Measurements from ENCODE around the gene CASQ2. TPM values are rescaled to one million over a fixed set of nuclear protein-coding genes. Genes with fewer than 3 reads are reported as not detected.

CASQ2 gene
- not detected in 2 replicates for total RNA-seq

GRCh38 chr1:115768549-115768948 lies at the start of gene CASQ2:
CASQ2 (minus strand) TSS chr1:115768714; CDS start chr1:115768541, 173 bp downstream.
- intact Hi-C loops (cut with micrococcal nuclease), result no loop called here

- intact Hi-C loops (cut with micrococcal nuclease), result no loop called here
Measured at GRCh38 chr1:115815694-115816093, 47.2 kb upstream of the CASQ2 start.

- intact Hi-C loops (cut with micrococcal nuclease), result no loop called here
Measured at GRCh38 chr1:115814685-115815398, 46.3 kb upstream of the CASQ2 start.

- intact Hi-C loops (cut with micrococcal nuclease), result no loop called here
Measured at GRCh38 chr1:115813727-115814126, 45.2 kb upstream of the CASQ2 start.

DNA sequence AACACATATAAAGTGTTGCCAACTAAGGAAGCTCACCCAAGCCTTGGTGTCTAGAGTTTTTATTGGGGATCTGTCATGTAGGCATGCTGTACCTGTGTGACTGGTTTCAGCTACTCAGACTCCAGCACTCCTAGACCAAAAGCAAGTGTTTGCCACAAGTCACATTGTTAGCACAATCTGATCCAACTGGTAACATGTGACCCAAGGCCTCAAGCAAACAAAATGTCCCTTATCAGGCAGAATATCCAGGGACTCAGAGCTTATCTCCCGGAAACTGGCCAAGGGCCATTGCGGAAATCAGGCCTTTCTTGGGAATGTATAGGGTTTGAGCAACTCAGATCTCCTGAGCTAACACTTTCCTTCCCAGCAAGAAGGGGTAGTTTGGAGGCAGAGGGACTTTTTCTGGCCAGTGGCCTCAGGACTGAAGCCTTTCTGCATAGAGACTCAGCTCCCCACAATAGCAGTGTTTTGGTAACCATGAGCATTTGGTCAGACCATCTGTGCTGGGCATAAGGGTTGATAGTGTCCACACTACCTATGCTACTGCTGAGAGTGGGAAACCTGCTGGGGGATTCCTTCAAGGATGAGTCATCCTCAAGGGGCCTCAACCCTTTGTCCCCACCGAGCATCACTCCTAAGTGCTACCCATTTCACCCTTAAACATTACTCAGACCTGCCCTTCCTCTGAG lies 42.8 kb upstream of the CASQ2 start:
- intact Hi-C loops (cut with micrococcal nuclease), result no loop called here

GRCh38 chr1:115810609-115811008 lies 42.1 kb upstream of the CASQ2 start:
- intact Hi-C loops (cut with micrococcal nuclease), result no loop called here

- intact Hi-C loops (cut with micrococcal nuclease), result no loop called here
Measured at GRCh38 chr1:115809847-115810246, 41.3 kb upstream of the CASQ2 start.

DNA sequence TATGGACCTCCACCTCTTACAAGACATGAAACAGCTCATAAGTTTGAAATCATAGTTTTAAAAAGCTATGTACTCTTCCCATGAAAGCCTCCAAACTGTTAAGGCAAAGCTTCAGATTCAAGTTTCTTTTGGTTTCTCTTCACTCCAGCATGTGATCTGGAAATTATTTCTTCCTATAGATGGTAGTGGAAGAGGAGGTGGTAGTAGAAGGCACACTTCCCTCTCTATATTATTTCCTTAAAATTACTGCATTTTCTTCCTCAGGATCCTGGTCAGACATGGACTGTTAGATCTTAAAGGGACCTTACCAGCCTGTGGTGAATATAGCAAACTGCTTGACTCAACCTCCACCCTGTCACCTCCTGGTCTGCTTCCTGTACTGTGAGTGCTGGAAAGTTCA lies 40.6 kb upstream of the CASQ2 start:
- intact Hi-C loops (cut with micrococcal nuclease), result no loop called here

DNA sequence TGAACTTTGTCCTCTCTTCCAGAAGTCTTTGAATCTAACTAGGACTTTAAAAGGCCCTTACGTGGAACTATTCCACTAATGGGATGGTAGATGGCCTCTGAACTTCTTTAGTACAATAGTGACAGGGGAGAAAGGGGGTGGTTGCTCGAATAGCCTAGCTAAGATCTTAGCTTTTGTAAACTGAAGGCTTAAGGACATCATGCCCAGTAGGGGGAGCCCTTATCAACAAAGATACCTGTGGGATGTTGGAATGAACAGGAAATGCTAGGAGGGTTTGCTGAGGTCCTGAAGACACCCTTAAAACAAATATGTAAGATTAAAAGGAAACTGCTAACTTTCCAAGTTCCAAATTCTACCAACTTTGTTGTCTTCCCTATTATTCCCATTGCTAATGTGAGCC lies 39.2 kb upstream of the CASQ2 start:
- intact Hi-C loops (cut with micrococcal nuclease), result loop anchor here (1.0 kb wide), 5 partner anchors 169 to 678 kb away; partner anchors contain the start of gene SLC22A15

DNA sequence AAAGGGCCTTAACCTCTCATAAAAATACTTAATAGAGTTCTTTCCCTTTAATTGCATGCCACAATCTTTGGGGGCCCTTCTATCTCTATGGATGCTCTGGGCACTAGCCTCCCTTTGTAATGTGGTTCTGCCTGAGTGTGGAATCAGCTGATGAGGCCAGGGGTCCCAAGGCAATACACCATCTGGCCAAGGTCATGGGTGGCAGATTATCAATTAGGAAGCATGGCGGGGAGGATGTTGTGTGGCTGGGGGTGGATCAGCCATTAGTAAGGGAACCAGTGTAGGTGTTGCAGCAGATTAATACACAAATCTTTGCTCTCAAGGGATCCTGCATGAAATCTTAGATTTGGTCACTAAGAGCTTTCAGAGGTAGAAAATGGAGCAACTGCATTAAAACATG lies 37.1 kb upstream of the CASQ2 start:
- intact Hi-C loops (cut with micrococcal nuclease), result no loop called here

DNA sequence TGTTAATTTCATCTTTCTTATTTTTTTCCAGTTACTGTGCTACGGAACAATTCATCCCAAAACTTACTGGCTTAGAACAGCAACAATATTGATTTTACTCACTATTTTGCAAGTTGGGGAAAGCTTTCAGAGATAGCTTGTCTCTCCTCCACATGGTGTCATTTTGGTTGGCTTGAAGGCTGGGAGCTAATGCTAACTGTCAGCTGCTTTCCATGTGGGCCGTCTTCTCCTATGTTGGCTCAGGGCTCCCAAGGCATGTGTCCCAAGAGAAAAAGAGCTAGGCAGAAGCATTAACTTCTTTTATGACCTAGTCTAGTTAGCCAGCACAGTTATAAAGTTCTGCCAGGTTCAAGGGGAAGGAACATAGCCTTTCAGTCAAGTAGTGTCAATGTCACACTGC lies 33.9 kb upstream of the CASQ2 start:
- intact Hi-C loops (cut with micrococcal nuclease), result no loop called here

DNA sequence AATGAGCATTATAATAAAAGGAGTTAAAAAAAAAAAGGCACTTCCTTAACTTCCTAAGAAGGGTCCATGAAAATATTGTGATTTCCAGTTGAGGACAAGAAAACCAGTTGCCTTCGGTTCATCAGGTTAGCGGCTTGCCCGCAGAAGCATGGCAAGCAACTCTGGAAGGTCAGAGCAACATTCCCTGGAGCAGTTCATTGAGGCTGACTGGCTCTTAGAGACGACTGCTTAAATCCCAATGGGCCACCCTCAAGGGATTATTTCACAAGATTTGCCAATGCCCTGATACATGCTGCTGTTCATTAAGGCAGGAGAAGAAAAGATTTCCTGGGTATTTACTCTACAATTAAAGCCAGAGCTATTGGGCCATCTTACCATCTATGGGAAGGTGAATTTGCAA lies 29.0 kb upstream of the CASQ2 start:
- intact Hi-C loops (cut with micrococcal nuclease), result no loop called here

DNA sequence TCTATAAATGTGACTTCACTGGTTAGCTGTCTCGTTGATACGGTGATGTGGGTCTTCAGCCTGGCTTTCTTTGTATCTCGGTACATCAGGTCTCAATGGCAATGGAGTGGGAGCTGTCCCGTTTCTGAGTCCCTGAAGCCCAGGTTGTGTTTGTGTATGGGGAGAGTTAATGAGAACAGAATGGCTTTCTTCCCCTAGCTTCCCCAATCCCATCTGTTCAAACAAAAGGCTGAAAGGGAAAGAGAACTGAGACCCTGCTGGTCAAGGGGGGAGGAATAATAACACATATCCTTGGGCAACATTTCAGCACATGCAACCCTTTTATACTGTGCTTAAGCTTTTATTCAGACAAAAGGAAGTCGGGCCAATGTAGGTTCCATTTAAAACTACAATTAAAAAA lies 28.4 kb upstream of the CASQ2 start:
- intact Hi-C loops (cut with micrococcal nuclease), result no loop called here

- intact Hi-C loops (cut with micrococcal nuclease), result no loop called here
Measured at GRCh38 chr1:115796036-115796435, 27.5 kb upstream of the CASQ2 start.

DNA sequence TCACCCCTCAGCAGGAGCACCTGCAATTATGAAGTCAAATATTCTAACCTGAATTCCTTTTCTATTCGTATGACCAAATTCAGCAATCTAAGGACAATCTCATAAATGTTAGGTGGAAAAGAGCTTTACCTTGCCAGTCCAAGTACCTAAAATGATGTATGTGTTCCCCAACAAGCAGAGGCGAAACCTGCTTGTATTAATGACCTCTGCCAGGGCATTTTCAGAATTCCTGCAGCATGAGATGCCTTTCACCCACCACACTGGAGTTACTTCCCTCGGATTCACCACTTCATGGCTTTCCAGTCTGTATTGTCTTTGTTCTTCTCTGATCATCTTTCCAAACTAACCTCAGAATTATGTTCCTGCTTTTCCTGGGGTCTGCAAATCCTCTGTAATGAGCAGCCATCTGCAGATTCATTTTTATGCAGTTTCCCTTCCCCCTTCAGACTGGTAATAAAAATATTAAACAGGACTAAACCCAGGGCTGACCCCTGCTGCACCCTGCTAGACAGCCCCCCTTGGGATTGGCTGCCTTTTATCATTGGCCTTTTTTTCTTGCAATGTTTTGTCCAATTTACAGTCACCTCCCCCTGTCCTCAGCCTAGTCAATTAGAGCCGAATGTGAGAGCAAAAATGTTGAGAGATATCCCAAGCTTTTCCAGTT lies 26.6 kb upstream of the CASQ2 start:
- intact Hi-C loops (cut with micrococcal nuclease), result no loop called here

GRCh38 chr1:115793162-115793561 lies 24.6 kb upstream of the CASQ2 start:
- intact Hi-C loops (cut with micrococcal nuclease), result no loop called here

- intact Hi-C loops (cut with micrococcal nuclease), result no loop called here
Measured at GRCh38 chr1:115791816-115792215, 23.3 kb upstream of the CASQ2 start.

DNA sequence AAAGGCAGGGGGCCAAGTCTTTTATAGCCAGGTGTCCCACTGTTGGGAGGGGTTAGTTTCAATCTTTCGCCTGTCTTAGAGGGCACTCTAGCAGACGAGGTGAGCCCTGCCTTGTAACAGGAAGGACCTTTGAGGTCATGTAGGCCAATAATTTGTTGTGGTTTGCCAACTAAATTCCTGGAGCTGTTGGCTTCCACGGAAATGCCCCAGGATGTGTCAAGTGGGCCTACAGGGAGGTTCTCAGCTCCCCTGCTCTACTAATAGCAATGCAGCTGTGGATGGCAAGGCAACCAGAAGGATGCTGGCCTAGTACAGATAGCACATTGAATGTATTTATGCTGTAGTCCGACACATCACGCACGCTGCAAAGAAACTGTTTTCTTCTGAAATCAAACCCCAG lies 22.3 kb upstream of the CASQ2 start:
- intact Hi-C loops (cut with micrococcal nuclease), result no loop called here

DNA sequence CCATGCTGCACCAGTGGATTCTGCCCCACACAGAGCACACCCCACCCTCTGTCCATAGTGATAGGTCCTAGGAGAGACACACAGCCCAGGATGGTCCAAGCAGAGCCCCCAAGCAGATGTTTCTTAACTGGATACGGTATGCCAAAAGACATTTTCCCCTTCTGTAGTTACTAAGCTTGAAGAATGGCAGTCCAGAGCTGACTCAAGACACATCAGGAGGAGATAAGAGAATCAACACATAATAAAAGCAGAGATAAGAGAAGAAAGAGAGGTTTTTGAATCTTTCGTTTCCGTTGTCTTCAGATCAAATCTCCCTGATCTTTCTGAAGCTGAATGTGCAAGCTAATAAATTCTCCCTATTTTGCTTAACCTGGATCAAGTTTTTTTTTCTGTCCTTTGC lies 21.8 kb upstream of the CASQ2 start:
- intact Hi-C loops (cut with micrococcal nuclease), result no loop called here

GRCh38 chr1:115783311-115783710 lies 14.8 kb upstream of the CASQ2 start:
- intact Hi-C loops (cut with micrococcal nuclease), result no loop called here

GRCh38 chr1:115782571-115783281 lies 14.2 kb upstream of the CASQ2 start:
- intact Hi-C loops (cut with micrococcal nuclease), result no loop called here

DNA sequence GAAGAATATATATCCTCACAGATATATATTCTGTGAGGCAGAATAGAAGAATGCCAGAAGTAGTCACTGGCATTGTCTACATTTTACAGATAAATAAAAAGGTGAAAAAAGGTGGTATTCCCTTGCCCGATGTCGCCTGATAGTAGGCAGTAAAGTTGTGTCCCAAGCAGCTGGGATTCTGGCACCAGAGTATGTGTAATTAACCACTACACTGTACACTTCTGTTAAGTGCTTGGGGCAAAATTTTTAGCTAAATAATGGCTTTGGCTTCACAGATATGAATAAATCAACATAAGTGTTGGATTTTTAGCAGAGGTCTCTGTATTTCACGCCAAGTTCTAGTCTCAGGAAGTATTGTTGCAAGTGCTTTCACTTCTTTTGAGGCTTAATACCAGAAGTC lies 13.3 kb upstream of the CASQ2 start:
- intact Hi-C loops (cut with micrococcal nuclease), result no loop called here

Data from T-helper 1 cell treated with Interleukin-12 subunit alpha and Interleukin-12 subunit beta and Interleukin-4 antibody, amounts not matched to agents 30 ng/mL and 1 ng/mL, for 36 hours (primary cell).